ENCODE measurements around the gene TK1.

GRCh38 chr17:78133971-78134898, 52.6 kb downstream of the TK1 start:
- no peak for TF ChIP-seq EZH2 (IDR thresholded peaks at IDR 0.05; ENCODE audit: borderline replicate concordance, low read length)
- TF ChIP-seq, protein P1, sequence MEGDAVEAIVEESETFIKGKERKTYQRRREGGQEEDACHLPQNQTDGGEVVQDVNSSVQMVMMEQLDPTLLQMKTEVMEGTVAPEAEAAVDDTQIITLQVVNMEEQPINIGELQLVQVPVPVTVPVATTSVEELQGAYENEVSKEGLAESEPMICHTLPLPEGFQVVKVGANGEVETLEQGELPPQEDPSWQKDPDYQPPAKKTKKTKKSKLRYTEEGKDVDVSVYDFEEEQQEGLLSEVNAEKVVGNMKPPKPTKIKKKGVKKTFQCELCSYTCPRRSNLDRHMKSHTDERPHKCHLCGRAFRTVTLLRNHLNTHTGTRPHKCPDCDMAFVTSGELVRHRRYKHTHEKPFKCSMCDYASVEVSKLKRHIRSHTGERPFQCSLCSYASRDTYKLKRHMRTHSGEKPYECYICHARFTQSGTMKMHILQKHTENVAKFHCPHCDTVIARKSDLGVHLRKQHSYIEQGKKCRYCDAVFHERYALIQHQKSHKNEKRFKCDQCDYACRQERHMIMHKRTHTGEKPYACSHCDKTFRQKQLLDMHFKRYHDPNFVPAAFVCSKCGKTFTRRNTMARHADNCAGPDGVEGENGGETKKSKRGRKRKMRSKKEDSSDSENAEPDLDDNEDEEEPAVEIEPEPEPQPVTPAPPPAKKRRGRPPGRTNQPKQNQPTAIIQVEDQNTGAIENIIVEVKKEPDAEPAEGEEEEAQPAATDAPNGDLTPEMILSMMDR (conservative IDR thresholded peaks at IDR 0.05 in 1 of 2, IDR thresholded peaks at IDR 0.05 in 1 of 2; ENCODE audit: extremely low read depth in 1 of 2, insufficient read depth in 1 of 2, low read depth in 1 of 2, low read length in 2 of 2): peak; percentile 36 to 51

All from mammary epithelial cell (primary cell).